Heart right ventricle (tissue), 16 donors: ENCODE results near the gene AMZ1. TPM values are rescaled to one million over a fixed set of nuclear protein-coding genes. Genes with fewer than 3 reads are reported as not detected.
A peak's percentile ranks its signal among the peaks of the same experiment; 100 is the strongest.
"Not testable (repeated sequence)": the region's sequence is repeated elsewhere in the genome, so short reads cannot be mapped to it uniquely, and the experiment has no call there.

Experiments
- ATAC-seq, 8 donors: fragments of 200-7000 bp; cut with Tn5 transposase; one replicate each; pipeline ENCODE4 v1.9.1; 2020; ENCODE audit warnings: mild to moderate bottlenecking in 8 of 8, moderate library complexity in 8 of 8, moderate number of reproducible peaks in 1 of 8
- DNase-seq, 2 donors: peaks; one replicate each; pipeline ENCODE4 v3.0.0-alpha.2; 2020
- H3K27ac ChIP-seq, 10 donors: fragments of 200-600 bp; sonication (generic) in 2 of 10; one replicate each; pipeline versions ENCODE4 v1.5.0 to v1.8.0; 2020 to 2022; ENCODE audit warnings: mild to moderate bottlenecking in 3 of 10
- H3K27me3 ChIP-seq, 7 donors: fragments of 200-600 bp; one replicate each; pipeline ENCODE4 v1.8.0; 2021 to 2022; ENCODE audit warnings: mild to moderate bottlenecking in 2 of 7
- H3K36me3 ChIP-seq, 9 donors: fragments of 200-600 bp; sonication (generic) in 1 of 9; one replicate each; pipeline versions ENCODE4 v1.5.0 to v1.8.0; 2020 to 2022; ENCODE audit warnings: mild to moderate bottlenecking in 2 of 9
- H3K4me1 ChIP-seq, 9 donors: fragments of 200-600 bp; sonication (generic) in 1 of 9; one replicate each; pipeline versions ENCODE4 v1.5.0 to v1.8.0; 2020 to 2022; ENCODE audit warnings: mild to moderate bottlenecking in 4 of 9
- H3K4me3 ChIP-seq, 10 donors: fragments of 200-600 bp; sonication (generic) in 2 of 10; one replicate each; pipeline versions ENCODE4 v1.5.0 to v1.8.0; 2020 to 2022; ENCODE audit warnings: mild to moderate bottlenecking in 7 of 10, moderate library complexity in 2 of 10
- H3K9me3 ChIP-seq, 11 donors: fragments of 200-600 bp in 10 of 11; sonication (generic) in 2 of 11; one replicate each; pipeline versions ENCODE4 v1.5.0 to v1.8.0; 2013 to 2022; ENCODE audit warnings: mild to moderate bottlenecking in 2 of 11, control low read depth in 1 of 11, moderate library complexity in 1 of 11
- WGBS, 2 donors: extraction: QIAGEN DNeasy Blood & Tissue Kit; methylation state at CpG; one replicate each; pipeline ENCODE4 v1.1.7; 2013; ENCODE audit warnings: inconsistent platforms in 1 of 2; 5-methylcytosine and 5-hydroxymethylcytosine counted together
- intact Hi-C, 10 donors: fragments of 100-400 bp; cut with DNase I; formaldehyde crosslinking; loops; one replicate each; pipeline versions ENCODE4 v1.11.1 to v1.14.2; 2022
- polyA plus RNA-seq, 2 donors: library from polyadenylated mRNA; stranded (reverse); fragments of 200-250 nt; gene quantifications; one replicate each; pipeline ENCODE4 v1.2.3, GENCODE V29; 2013
- total RNA-seq, 10 donors: library from RNA; stranded (reverse); fragmentation: NEBNext Ultra II Directional in 3 of 10; extraction: Animal tissue kit (Norgen Biotek cat#: 25700) in 3 of 10; gene quantifications; one replicate each; pipeline versions ENCODE4 v1.2.1 to v1.2.4, GENCODE V29; 2021 to 2023
- TF ChIP-seq, protein P1 (sequence below), 9 donors: fragments of 200-600 bp; sonication (generic) in 2 of 9; IDR thresholded peaks; one replicate each; pipeline versions ENCODE4 v1.5.0 to v1.8.0; 2021 to 2022; ENCODE audit warnings: antibody characterized with exemption in 9 of 9, mild to moderate bottlenecking in 5 of 9, moderate library complexity in 1 of 9
- donor health status: Arrhythmogenic right ventricular cardiomyopathy.
- donor health status: ischemic (EF 13 %, LVEDD 7.1; RV severe dilation, severe dysfunction).
- donor health status: healthy with polysubstance abuse.
- donor health status: DM: no; HTN: yes; CAD: no.
- donor health status: DM: no; HTN: no; CAD: no.
- donor health status: ischemic (EF 25% LVEDD 6.9; RV normal size, moderate dysfunction).
- donor health status: ischemic (EF 25% LVEDD 5.7; RV mildly dilated, moderate dysfunction).
- donor health status: healthy.
- donor health status: DM: yes; HTN: yes; CAD: no.
- donor health status: Ischemic cardiomyopathy.
- donor health status: ischemic (EF 35%, LVEDD 5.7; RV mildly dilated, moderate dysfunction).
- donor health status: nonischemic (EF 11% LVEDD 7.7; RV severe dilation, severe dysfunction).
- donor health status: DM: yes; HTN: yes; CAD: no.
- donor health status: PGD.
- donor health status: ischemic (EF 29% LVEDD 5.4; RV normal size, mild dysfunction).
- donor health status: nonischemic (EF 23%, LVEDD 6.1; RV moderate dilation, normal function).

Gene AMZ1
- total and polyA plus RNA-seq, 12 donors: 0.04 to 0.11 (median 0.07) TPM; not detected in 4

DNA sequence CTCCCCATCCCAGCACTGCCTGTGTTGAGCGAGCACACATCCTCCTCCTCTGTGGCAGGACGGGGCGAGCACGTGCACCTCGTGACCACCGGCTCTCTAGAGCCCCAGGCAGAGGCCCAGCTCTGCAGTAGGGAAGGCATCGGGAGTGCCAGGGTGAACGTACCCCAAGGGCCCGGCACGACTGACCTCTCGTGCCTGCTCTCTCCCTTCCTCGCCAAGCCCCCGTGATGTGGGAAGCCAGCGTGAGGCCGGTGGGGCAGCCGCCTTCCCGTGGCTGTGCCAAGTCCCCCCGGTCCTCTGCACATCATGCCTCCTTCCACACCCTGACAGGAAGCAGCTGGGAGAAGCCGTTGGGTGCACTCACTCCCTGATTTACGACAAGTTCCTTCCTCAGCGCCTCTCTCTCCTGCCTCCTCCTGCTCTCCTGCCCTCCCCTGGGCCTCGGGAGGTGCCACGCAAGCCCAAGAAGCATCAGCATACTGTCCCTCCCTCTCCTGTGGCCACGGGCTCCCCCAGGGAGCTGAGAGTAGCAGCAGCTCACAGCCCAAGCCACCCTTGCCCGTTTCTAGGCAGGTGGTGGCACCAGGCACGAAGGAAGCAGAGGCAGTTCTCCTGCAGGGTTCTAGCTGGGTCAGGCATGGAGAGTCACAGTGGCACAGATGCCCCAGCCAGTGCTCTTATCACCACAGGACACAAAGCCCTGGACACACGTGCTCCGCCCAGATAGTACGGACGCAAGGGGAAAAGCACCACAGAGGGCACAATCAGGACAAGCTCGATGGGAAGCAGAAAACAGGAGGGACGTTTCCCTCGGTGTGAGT, 47.0 kb downstream of the AMZ1 start:
- intact Hi-C loops: loop anchor here in 3 of 10 donors (5.0 to 10.0 kb wide), 2 partner anchors 107 to 110 kb away; partner anchors contain the start of gene GNA12 (in 3 of the 3)
- Histone ChIP-seq H3K4me1 (peaks cover 22 to 66% (median 54%) of the 10 kb centered on the region in 9 donors), H3K9me3 (peaks cover 0 to 9% (median 0%) of the 10 kb centered on the region in 11 donors), H3K27me3 (no peaks in the 10 kb centered on the region), H3K36me3 (peaks cover 0 to 19% (median 4%) of the 10 kb centered on the region in 9 donors), H3K4me3 (peak overlapping the region in 4 of 10 donors; percentile 1 to 23 (median 7)), H3K27ac (peak overlapping the region; percentile 19 to 83 (median 60))
- peak; percentile 44 to 78 (median 54) for ATAC-seq
- TF ChIP-seq, protein P1, sequence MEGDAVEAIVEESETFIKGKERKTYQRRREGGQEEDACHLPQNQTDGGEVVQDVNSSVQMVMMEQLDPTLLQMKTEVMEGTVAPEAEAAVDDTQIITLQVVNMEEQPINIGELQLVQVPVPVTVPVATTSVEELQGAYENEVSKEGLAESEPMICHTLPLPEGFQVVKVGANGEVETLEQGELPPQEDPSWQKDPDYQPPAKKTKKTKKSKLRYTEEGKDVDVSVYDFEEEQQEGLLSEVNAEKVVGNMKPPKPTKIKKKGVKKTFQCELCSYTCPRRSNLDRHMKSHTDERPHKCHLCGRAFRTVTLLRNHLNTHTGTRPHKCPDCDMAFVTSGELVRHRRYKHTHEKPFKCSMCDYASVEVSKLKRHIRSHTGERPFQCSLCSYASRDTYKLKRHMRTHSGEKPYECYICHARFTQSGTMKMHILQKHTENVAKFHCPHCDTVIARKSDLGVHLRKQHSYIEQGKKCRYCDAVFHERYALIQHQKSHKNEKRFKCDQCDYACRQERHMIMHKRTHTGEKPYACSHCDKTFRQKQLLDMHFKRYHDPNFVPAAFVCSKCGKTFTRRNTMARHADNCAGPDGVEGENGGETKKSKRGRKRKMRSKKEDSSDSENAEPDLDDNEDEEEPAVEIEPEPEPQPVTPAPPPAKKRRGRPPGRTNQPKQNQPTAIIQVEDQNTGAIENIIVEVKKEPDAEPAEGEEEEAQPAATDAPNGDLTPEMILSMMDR (IDR thresholded peaks at IDR 0.05): no peak
- peak in 1 of 2 donors; percentile 47 for DNase-seq
- WGBS, 2 donors: 30 to 34% methylated on average over 33 of the region's 33 CpGs

DNA sequence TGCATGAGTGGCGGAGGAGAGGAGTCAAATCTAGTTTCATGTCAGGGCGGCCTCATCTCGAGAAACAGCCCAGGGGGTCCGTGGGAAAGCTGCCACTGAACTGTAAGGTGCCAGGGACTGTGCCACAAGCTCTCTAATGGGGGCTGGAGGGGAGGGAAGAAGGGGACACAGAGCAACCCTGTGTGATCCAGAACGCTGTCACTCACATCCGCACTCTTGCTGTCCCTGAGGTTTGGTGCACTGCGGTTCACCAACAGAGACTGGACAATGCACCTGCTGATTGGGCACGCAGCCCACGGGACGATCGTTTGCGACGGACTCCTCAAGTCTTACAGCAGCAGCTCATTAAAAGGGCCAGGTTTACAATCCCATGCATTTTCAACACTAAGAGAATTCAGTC, 47.7 kb downstream of the AMZ1 start:
- WGBS, 2 donors: 68 to 74% methylated on average over 13 of the region's 13 CpGs

DNA sequence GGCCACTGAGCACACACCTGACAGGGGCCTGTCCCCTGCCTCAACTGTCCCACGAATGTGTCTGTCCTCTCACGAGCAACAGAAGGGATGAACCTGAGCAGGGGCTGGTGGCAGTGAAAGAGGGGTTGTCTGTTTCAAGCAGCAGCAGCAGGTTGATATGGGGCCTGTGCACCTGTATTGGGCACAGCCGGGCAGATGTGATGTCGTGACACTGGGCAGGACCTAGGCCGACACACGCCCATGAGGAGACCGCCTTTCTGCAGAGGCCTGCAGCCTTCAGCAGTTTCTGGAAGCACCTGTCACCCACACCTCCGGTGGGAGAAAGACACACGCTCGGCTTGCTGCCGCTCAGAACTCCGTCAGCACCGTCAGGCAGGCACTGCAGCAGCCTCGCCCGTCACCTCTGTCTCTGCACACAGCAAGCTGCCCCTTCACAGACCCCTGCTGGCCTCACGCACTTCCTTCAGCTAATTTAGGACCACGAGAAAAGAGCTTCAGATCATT, 48.5 kb downstream of the AMZ1 start:
- TF ChIP-seq, protein P1 (IDR thresholded peaks at IDR 0.05): no peak
- 89% methylated on average over 17 of the region's 17 CpGs for WGBS, 2 donors
- peaks cover 0 to 4% (median 0%) of the 10 kb centered on the region in 9 donors for H3K36me3 ChIP-seq
- DNase-seq (no peak), ATAC-seq (no peak)
- H3K27me3 ChIP-seq: no peaks in the 10 kb centered on the region
- H3K27ac ChIP-seq: peak overlapping the region in 1 of 10 donors; percentile 22
- H3K4me3 ChIP-seq: no peak overlapping the region
- peaks cover 22 to 66% (median 54%) of the 10 kb centered on the region in 9 donors for H3K4me1 ChIP-seq
- peaks cover 0 to 9% (median 0%) of the 10 kb centered on the region in 11 donors for H3K9me3 ChIP-seq
- intact Hi-C loops: loop anchor here in 3 of 10 donors (5.0 to 10.0 kb wide), 2 partner anchors 106 to 108 kb away; partner anchors contain the start of gene GNA12 (in 3 of the 3)

More for the DNA sequence above, 47.7 kb downstream of the AMZ1 start:
- peaks cover 0 to 11% (median 4%) of the 10 kb centered on the region in 9 donors for H3K36me3 ChIP-seq
- peak overlapping the region in 6 of 10 donors; percentile 47 to 83 (median 66) for H3K27ac ChIP-seq
- TF ChIP-seq, protein P1 (IDR thresholded peaks at IDR 0.05): no peak
- H3K9me3 ChIP-seq: peaks cover 0 to 9% (median 0%) of the 10 kb centered on the region in 11 donors
- no peak for ATAC-seq
- peaks cover 22 to 66% (median 54%) of the 10 kb centered on the region in 9 donors for H3K4me1 ChIP-seq
- no peak for DNase-seq
- H3K27me3 ChIP-seq: no peaks in the 10 kb centered on the region
- intact Hi-C loops: loop anchor here in 3 of 10 donors (5.0 to 10.0 kb wide), 2 partner anchors 107 to 109 kb away; partner anchors contain the start of gene GNA12 (in 3 of the 3)
- no peak overlapping the region for H3K4me3 ChIP-seq

DNA sequence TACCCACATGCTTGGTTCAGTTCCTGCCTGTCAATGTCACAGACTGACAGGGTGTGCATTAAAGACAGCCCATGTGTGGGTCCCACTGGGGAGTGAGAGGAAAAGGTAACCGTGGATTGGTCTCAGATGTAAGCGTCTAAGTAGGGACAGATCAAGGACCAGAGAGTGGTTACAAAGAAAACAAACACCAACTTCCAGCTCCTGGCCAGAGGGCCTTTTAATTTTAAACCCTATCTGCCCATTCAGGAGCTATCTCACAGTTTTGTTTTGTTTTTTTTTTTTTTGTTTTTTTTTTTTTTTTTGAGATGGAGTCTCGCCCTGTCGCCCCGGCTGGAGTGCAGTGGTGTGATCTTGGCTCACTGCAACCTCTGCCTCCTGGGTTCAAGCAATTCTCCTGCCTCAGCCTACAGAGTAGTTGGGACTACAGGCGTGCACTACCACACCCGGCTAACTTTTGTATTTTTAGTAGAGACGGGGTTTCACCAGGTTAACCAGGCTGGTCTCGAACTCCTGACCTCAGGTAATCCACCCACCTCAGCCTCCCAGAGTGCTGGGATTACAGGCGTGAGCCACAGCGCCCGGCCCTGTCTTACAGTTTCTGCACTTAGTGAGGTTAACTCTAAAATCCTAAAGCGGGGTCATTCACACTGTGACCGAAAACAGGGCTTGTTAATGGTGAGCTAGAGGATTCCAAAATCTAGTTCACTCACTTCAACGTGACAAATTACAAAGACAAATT, 49.2 kb downstream of the AMZ1 start:
- not testable (repeated sequence) for H3K27me3 ChIP-seq, DNase-seq, H3K9me3 ChIP-seq, H3K4me3 ChIP-seq, ATAC-seq, H3K36me3 ChIP-seq
- WGBS, 2 donors: 93 to 95% methylated on average over 15 of the region's 15 CpGs
- intact Hi-C loops: loop anchor here in 3 of 10 donors (5.0 to 10.0 kb wide), 2 partner anchors 105 to 108 kb away; partner anchors contain the start of gene GNA12 (in 3 of the 3)
- Histone ChIP-seq H3K27ac (peak overlapping the region in 4 of 10 donors; percentile 23 to 78 (median 54)), H3K4me1 (peaks cover 22 to 66% (median 54%) of the 10 kb centered on the region in 9 donors)
